ENCODE results near the gene CYLC2.

CYLC2 gene

GRCh38 chr9:102995033-102995432 lies at the start of gene CYLC2:
CYLC2 (plus strand) TSS chr9:102995333; CDS start chr9:102995381, 48 bp downstream.
- DNase-seq (ENCODE audit: low read depth): no peak

DNA sequence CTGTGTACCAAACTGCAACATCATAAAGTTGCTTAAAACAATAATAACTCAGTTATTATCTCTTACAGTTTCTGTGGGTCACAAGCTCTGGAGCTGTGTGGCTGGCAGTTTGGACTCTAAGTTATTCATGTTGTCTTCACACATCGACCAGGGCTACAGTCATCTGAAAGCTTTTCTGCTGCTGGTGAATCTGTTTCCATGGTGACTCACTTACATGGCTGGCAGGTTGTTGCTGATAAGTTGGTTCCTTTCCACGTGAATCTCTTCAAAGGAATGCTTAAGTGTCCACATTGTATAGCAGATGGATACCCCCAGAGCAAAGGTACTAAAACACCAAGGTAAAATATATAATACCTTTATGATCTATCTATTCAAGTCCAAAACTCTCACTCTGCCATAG lies 44.8 kb upstream of the CYLC2 start:
- no peak for DNase-seq (ENCODE audit: low read depth)

DNA sequence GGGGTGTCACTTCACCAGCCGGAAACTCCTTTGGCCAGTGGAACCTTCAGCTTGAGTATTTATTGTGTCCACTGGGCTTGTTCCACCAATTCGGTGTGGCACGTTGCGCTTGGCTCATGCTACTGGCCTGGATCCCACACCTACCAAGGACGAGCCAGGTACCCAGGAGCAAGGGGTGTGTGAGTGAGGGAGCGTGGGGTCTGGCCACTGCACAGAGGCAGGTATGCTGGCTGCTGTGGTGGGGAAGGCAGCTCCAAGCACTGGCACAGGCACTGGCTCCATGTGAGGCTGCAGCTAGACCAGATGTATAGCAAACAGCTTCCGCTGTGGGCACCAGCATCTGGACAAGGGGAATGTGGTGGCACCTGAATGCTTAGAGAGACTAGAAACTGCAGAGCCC lies 28.1 kb upstream of the CYLC2 start:
- DNase-seq (ENCODE audit: low read depth): no peak

- no peak for DNase-seq (ENCODE audit: low read depth)
Observed at GRCh38 chr9:102967979-102968378, 27.2 kb upstream of the CYLC2 start.

GRCh38 chr9:102972780-102973179 lies 22.4 kb upstream of the CYLC2 start:
- no peak for DNase-seq (ENCODE audit: low read depth)

GRCh38 chr9:102974530-102974929 lies 20.6 kb upstream of the CYLC2 start:
- no peak for DNase-seq (ENCODE audit: low read depth)

- DNase-seq (ENCODE audit: low read depth): no peak
Observed at GRCh38 chr9:102975251-102975650, 19.9 kb upstream of the CYLC2 start.

DNA sequence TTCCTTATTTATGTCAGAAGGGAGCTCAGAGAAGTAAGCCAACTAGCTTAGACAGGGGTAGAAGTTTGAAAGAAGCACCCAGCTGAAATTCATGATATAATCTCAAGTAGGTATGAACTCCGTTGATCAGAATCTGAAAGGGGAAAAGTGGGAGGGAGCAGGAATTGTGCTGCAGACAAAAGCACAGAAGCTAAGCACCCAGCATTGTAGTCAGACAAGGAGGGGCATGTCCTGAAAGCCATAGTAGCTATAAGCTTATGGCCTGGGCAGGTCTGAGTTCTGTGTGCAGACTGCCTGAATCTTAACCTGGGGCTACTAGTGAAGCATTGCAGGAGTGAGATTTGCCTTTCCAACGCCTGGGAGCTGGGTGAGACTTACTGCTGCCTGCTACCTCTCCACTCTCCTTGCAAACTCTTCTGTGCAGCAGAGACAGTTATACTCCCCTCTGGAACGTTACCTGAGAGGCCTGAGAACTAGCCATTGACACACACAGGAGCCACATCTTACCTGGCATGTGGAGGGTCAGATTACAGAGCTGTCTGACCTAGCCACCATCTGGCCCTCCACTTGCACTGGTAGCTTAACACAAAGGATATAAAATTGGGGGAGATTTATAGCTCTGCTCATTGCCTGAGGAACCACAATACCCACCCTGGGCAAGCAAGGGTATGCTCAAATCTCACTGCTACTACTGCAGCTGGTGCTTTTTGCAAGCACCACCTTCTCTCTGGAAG lies 9.8 kb upstream of the CYLC2 start:
- no peak for DNase-seq (ENCODE audit: low read depth)

- no peak for DNase-seq (ENCODE audit: low read depth)
Observed at GRCh38 chr9:102986425-102986824, 8.7 kb upstream of the CYLC2 start.

GRCh38 chr9:103003689-103004088 lies 8.6 kb downstream of the CYLC2 start:
- no peak for DNase-seq (ENCODE audit: low read depth)

DNA sequence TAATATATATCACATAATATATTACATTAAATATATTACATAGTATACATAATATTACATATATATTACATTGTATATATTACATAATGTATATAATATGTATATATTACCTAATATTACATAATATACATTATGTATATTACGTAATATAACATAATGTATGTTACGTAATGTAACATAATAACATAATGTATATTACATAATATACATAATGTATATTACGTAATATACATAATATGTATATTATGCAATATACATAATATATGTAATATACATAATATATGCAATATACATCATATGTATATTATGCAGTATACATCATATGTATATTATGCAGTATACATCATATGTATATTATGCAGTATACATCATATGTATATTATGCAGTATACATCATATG lies 19.1 kb downstream of the CYLC2 start:
- no peak for DNase-seq (ENCODE audit: low read depth)

DNA sequence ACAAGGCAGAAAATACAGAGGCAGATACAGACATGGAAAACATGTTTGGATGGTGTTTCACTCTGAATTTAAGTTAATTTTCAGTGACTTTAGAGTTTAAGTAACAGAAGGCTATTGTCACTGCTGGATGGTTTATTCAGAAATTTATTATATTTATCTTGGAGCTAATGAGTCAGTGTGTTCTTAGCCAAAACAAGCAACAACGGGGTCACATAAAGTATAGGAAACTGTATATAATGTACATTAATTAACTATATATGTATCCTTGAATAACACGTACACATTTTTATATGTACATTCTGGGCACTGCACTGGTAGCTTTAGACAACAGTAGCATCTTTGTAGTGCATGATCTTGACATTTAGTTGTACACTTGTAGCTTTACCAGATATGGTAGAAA lies 30.7 kb downstream of the CYLC2 start:
- DNase-seq (ENCODE audit: low read depth): no peak

DNA sequence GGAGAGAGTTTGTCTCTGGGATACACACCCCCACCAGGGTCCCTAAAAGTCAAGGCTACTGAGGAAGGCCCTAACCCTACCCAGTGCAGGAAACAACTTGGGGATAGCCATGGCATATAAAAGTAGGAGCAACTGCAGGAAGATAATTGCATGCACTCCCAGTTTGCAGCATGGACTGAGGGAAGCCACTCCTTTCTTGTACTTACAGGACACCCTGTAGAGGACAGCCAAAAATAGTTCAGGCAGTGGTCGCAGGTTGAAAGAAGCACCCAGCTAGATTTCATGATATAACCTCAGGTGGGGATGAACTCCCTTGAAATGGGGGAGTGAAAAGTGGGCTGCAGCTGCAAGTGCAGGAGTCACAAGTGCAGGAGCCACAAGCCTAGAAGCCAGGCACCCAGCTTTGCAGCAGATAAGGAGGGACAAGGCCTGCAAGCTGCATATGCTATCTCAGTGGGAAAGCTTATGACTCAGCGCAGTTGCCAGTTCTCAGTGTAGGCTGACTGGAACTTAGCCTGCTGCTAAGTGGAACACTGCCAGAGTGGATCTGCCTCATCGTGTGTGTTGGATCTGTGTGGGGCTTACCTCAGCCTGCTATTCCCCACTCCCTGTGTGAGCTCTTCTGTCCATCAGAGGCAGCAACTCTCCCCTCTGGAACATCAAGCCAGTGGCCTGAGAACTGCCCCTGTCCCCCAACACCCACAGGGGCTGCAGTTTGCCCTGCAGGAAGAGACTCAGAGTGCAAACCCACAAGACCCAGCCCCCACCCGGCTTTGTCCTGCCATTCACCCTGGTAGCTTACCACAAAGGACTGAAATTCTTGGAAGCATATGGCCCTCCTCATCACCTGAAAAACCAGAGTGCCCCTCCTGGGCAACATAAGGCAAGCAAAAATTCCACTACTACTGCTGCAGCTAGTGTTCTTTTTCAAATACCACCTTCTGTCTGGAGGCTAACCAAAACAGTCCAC lies 42.7 kb downstream of the CYLC2 start:
- DNase-seq (ENCODE audit: low read depth): no peak

GRCh38 chr9:103041961-103042360 lies 46.8 kb downstream of the CYLC2 start:
- no peak for DNase-seq (ENCODE audit: low read depth)
